GM06990 (cell line): ENCODE measurements around the gene CACNA2D3.

Experiments
- DNase-seq: peaks from one replicate; pipeline ENCODE4 v3.0.0-alpha.2; 2011; ENCODE audit not compliant: insufficient read length; ENCODE audit errors: extremely low read depth
- H3K27me3 ChIP-seq: replicated peaks from 2 replicates; pipeline ENCODE4 v1.6.0; 2011; ENCODE audit warnings: low read length; ENCODE audit not compliant: control insufficient read depth, insufficient read depth
- H3K36me3 ChIP-seq: 2 replicates; pipeline ENCODE4 v1.5.1; 2011; ENCODE audit warnings: low read length; ENCODE audit not compliant: control insufficient read depth, insufficient read depth
- H3K4me3 ChIP-seq: replicated peaks from 2 replicates; pipeline ENCODE4 v1.5.1; 2011; ENCODE audit warnings: low read depth, mild to moderate bottlenecking, control low read depth, low read length
- CTCF ChIP-seq: IDR thresholded peaks from 2 replicates; pipeline ENCODE4 v1.5.1; 2011; ENCODE audit warnings: low read length, control low read depth, mild to moderate bottlenecking, inconsistent platforms; ENCODE audit not compliant: insufficient read depth, poor library complexity, severe bottlenecking

CACNA2D3 gene

DNA sequence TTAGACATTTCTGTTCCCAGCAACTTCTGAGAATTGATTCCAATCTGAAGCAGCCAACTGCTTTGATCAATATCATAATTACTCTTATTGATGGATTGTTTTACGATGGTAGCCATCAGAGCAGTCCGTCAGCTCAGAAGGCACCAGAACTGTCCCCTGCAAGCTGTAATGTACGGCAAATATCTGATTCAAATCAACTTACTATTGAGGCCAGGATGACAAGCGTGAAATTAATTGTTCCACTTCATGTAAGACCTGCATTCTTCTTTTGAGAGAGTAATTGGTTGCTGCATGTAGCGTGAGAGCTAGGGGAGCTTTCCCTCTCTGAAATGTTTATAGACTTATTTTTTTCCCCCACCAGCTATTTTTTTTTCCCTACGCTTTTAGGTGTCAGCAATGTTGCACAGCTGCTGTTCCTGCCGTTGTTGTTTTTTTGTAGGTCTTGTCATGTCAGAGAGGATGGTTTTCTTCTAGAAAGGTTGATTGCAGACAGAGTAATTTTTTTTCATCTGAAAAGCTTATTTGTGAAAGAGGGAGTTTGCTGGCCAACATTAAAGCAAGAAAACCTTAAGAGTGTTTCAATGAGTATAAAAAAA is 134.9 kb downstream of the CACNA2D3 start:
- Histone ChIP-seq H3K27me3 (no peaks in the 10 kb centered on the region; the same call in 1 of the 2 replicates), H3K36me3 (no peaks in the 10 kb centered on the region), H3K4me3 (no peak overlapping the region)
- TF ChIP-seq CTCF, result no peak
- no peak for DNase-seq

DNA sequence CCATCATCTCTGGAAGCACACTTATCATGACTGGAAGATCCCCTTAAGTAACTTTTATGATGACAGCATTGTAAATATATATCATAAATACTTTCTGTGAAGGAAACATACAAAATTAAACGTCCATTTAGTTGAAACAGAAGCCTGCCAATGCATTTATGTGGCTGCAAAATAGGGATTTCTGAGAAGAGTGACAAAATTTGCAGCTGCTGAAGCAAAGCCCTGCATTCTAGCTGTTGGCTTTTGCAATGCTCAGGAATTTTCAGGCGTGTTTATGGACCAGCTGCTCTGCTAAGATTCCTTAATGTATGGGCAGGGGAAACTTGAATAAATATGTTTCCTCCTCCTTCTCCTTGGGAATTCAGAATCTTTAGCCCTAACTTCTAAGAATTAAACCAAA is 137.3 kb downstream of the CACNA2D3 start:
- no peak for TF ChIP-seq CTCF
- no peaks in the 10 kb centered on the region for H3K36me3 ChIP-seq
- H3K4me3 ChIP-seq, result no peak overlapping the region
- no peak for DNase-seq
- no peaks in the 10 kb centered on the region; the same call in 1 of the 2 replicates for H3K27me3 ChIP-seq

DNA sequence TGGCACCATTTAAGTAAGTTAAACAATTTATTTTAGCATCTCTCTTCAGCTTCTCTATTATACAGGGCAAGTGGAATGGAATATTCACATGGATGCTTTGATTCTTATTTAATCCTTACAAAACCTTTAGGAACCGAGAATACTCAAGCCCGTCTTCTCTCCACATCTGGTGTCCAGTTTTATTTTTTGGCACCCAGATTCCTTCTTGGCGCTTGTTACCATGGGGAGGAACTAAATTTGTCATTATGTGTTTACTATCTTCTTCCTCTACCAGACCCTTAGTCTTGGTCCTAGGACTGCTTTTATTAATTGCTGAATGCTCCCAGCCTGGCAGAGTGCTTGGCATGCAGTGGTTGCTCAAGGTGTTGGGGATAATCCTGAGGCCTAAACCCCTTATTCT is 138.8 kb downstream of the CACNA2D3 start:
- no peak overlapping the region for H3K4me3 ChIP-seq
- TF ChIP-seq CTCF, result no peak
- H3K36me3 ChIP-seq, result no peaks in the 10 kb centered on the region
- no peaks in the 10 kb centered on the region; the same call in 1 of the 2 replicates for H3K27me3 ChIP-seq
- no peak for DNase-seq

DNA sequence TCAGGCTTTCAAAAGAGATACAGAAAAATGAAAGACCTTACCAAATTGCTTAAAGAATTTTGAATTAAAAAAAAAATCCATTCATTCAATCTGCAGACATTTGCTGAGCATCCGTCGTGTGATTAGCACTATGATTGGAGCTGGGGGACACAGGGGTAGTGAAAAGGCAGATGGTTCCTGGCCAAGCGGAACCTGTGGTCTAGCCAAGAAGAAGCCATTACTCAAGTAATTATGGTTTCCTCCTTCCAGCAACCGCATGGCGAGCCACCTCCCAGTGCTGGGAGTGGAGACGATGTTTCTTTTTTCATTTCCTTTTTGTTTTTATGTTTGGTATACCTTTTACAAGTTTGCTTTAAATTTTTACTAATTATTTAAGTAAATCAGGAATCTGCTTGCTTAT is 140.2 kb downstream of the CACNA2D3 start:
- H3K36me3 ChIP-seq, result no peaks in the 10 kb centered on the region
- no peaks in the 10 kb centered on the region; the same call in 1 of the 2 replicates for H3K27me3 ChIP-seq
- H3K4me3 ChIP-seq, result no peak overlapping the region
- no peak for TF ChIP-seq CTCF
- DNase-seq, result no peak

DNA sequence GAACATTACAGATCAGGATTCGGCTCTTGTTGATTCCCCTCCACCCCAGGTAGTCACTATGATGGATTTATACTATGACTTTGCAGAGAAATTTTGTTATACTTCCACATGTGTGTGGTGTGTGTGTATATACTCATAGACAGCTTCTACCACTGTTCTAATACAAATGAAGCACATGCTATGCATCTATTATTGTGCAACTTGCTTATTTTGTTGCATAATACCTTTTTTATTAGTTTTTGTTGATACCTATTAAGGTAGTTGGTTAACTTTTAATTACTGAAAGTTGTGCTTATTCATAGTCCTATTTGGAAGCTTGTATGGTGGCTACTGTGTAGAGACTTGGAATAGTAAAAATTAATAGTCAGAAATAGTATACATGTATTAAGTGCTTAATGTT is 140.6 kb downstream of the CACNA2D3 start:
- no peak for TF ChIP-seq CTCF
- Histone ChIP-seq H3K36me3 (no peaks in the 10 kb centered on the region), H3K27me3 (no peaks in the 10 kb centered on the region; the same call in 1 of the 2 replicates), H3K4me3 (no peak overlapping the region)
- DNase-seq, result no peak

GRCh38 chr3:54264050-54264449 is 141.7 kb downstream of the CACNA2D3 start:
- H3K36me3 ChIP-seq, result no peaks in the 10 kb centered on the region
- no peak overlapping the region for H3K4me3 ChIP-seq
- no peaks in the 10 kb centered on the region; the same call in 1 of the 2 replicates for H3K27me3 ChIP-seq
- no peak for DNase-seq
- no peak for TF ChIP-seq CTCF
